IPS-18c (cell line): ENCODE measurements around the gene TEX29.

Source experiments
- H3K4me3 ChIP-seq: 2 replicates; pipeline ENCODE4 v1.7.0; 2013; ENCODE audit warnings: low read depth, mild to moderate bottlenecking, low read length, moderate library complexity; ENCODE audit not compliant: insufficient read depth
- H3K9me3 ChIP-seq: one replicate; pipeline ENCODE4 v1.6.1; 2013; ENCODE audit warnings: mild to moderate bottlenecking, low read length, moderate library complexity; ENCODE audit not compliant: control insufficient read depth, insufficient read depth

TEX29 gene

GRCh38 chr13:111392486-111392885 lies 72.0 kb downstream of the TEX29 start:
- Histone ChIP-seq H3K9me3 (peaks cover 2% of the 10 kb centered on the region), H3K4me3 (no peak overlapping the region)

- H3K9me3 ChIP-seq: peaks cover 2% of the 10 kb centered on the region
- no peak overlapping the region for H3K4me3 ChIP-seq
Measured at GRCh38 chr13:111393221-111393790, 72.9 kb downstream of the TEX29 start.
